ENCODE results near the gene CDH24. TPM values are rescaled to one million over a fixed set of nuclear protein-coding genes. Genes with fewer than 3 reads are reported as not detected.

Gene CDH24
- total and polyA plus RNA-seq, 2 of the 13 experiments (the other 11 are each of a cell fraction or from before 2014, with no cell fraction given), result 0.69 to 0.99 TPM

- TF ChIP-seq ZNF510 (CRISPR knock-in tag; IDR thresholded peaks at IDR 0.05; ENCODE audit: low read depth) (no peak), ZBTB2 (CRISPR knock-in tag; IDR thresholded peaks at IDR 0.05; ENCODE audit: low read depth) (no peak), KDM4B (CRISPR knock-in tag; IDR thresholded peaks at IDR 0.05) (no peak), ZNF878 (CRISPR knock-in tag; IDR thresholded peaks at IDR 0.05) (no peak), ZNF839 (CRISPR knock-in tag; IDR thresholded peaks at IDR 0.05; ENCODE audit: borderline replicate concordance) (no peak), AGO2 (optimal IDR thresholded peaks at IDR 0.05; ENCODE audit: low read depth, low read length) (peak; percentile 93), PRDM15 (CRISPR knock-in tag; IDR thresholded peaks at IDR 0.05) (no peak), DMAP1 (CRISPR knock-in tag; IDR thresholded peaks at IDR 0.05) (no peak), MAZ (IDR thresholded peaks at IDR 0.05; ENCODE audit: borderline replicate concordance, low read depth, low read length) (no peak), MAZ (CRISPR knock-in tag; IDR thresholded peaks at IDR 0.05; ENCODE audit: low read depth) (no peak), SSRP1 (CRISPR knock-in tag; IDR thresholded peaks at IDR 0.05) (no peak), AGO1 (IDR thresholded peaks at IDR 0.05; ENCODE audit: low read depth, low read length, poor library complexity, severe bottlenecking) (no peak), ZNF670 (CRISPR knock-in tag; IDR thresholded peaks at IDR 0.05; ENCODE audit: borderline replicate concordance) (no peak), PRPF4 (IDR thresholded peaks at IDR 0.05; ENCODE audit: low read depth, low read length, poor library complexity, severe bottlenecking) (peak; percentile 87), ZMYM2 (CRISPR knock-in tag; IDR thresholded peaks at IDR 0.05) (no peak), RORA (CRISPR knock-in tag; IDR thresholded peaks at IDR 0.05) (no peak), ZNF703 (CRISPR knock-in tag; IDR thresholded peaks at IDR 0.05; ENCODE audit: borderline replicate concordance) (no peak), RNF2 (conservative IDR thresholded peaks at IDR 0.05; ENCODE audit: low read depth) (no peak)
- TF ChIP-seq, protein P1, sequence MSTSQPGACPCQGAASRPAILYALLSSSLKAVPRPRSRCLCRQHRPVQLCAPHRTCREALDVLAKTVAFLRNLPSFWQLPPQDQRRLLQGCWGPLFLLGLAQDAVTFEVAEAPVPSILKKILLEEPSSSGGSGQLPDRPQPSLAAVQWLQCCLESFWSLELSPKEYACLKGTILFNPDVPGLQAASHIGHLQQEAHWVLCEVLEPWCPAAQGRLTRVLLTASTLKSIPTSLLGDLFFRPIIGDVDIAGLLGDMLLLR (CRISPR knock-in tag; IDR thresholded peaks at IDR 0.05), result no peak
- TF ChIP-seq, protein P2, sequence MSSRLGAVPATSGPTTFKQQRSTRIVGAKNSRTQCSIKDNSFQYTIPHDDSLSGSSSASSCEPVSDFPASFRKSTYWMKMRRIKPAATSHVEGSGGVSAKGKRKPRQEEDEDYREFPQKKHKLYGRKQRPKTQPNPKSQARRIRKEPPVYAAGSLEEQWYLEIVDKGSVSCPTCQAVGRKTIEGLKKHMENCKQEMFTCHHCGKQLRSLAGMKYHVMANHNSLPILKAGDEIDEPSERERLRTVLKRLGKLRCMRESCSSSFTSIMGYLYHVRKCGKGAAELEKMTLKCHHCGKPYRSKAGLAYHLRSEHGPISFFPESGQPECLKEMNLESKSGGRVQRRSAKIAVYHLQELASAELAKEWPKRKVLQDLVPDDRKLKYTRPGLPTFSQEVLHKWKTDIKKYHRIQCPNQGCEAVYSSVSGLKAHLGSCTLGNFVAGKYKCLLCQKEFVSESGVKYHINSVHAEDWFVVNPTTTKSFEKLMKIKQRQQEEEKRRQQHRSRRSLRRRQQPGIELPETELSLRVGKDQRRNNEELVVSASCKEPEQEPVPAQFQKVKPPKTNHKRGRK (CRISPR knock-in tag; IDR thresholded peaks at IDR 0.05), result no peak
- TF ChIP-seq, protein P3, sequence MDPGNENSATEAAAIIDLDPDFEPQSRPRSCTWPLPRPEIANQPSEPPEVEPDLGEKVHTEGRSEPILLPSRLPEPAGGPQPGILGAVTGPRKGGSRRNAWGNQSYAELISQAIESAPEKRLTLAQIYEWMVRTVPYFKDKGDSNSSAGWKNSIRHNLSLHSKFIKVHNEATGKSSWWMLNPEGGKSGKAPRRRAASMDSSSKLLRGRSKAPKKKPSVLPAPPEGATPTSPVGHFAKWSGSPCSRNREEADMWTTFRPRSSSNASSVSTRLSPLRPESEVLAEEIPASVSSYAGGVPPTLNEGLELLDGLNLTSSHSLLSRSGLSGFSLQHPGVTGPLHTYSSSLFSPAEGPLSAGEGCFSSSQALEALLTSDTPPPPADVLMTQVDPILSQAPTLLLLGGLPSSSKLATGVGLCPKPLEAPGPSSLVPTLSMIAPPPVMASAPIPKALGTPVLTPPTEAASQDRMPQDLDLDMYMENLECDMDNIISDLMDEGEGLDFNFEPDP (CRISPR knock-in tag; conservative IDR thresholded peaks at IDR 0.05), result 0 out of 2 replicates have a peak, but pooled peaks have one; percentile 15
Observed at GRCh38 chr14:23058654-23059504, 1.6 kb upstream of the CDH24 start (continued).
